ENCODE data around the gene NADK2. TPM values are rescaled to one million over a fixed set of nuclear protein-coding genes. Genes with fewer than 3 reads are reported as not detected.

Gene NADK2
- total and polyA plus RNA-seq, 9 of the 15 experiments (the other 6 are each of a cell fraction or from before 2014, with no cell fraction given), result 10.6 to 41.0 (median 24.0) TPM

DNA sequence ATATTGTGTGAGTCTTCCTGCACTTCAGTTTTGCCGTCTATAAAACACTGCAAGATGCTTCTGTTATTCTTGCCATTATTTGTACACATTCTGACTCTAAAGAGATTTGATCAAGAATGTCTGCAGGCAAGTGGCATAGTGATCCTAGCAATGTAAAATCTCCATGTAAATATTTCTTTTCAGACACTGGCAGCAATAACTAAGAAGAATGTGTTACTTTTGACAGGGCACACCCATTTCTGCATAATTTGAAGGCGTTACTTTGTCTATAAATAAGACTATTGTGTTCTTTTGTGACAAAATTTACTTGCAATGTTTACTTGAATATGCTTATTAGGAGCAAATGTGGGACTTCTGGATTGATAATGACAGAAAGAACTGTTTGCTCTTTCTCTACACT is 39.9 kb upstream of the NADK2 start (continued):
- TF ChIP-seq, protein P1, sequence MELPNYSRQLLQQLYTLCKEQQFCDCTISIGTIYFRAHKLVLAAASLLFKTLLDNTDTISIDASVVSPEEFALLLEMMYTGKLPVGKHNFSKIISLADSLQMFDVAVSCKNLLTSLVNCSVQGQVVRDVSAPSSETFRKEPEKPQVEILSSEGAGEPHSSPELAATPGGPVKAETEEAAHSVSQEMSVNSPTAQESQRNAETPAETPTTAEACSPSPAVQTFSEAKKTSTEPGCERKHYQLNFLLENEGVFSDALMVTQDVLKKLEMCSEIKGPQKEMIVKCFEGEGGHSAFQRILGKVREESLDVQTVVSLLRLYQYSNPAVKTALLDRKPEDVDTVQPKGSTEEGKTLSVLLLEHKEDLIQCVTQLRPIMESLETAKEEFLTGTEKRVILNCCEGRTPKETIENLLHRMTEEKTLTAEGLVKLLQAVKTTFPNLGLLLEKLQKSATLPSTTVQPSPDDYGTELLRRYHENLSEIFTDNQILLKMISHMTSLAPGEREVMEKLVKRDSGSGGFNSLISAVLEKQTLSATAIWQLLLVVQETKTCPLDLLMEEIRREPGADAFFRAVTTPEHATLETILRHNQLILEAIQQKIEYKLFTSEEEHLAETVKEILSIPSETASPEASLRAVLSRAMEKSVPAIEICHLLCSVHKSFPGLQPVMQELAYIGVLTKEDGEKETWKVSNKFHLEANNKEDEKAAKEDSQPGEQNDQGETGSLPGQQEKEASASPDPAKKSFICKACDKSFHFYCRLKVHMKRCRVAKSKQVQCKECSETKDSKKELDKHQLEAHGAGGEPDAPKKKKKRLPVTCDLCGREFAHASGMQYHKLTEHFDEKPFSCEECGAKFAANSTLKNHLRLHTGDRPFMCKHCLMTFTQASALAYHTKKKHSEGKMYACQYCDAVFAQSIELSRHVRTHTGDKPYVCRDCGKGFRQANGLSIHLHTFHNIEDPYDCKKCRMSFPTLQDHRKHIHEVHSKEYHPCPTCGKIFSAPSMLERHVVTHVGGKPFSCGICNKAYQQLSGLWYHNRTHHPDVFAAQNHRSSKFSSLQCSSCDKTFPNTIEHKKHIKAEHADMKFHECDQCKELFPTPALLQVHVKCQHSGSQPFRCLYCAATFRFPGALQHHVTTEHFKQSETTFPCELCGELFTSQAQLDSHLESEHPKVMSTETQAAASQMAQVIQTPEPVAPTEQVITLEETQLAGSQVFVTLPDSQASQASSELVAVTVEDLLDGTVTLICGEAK (IDR thresholded peaks at IDR 0.05), result no peak
- TF ChIP-seq, protein P1 (CRISPR knock-in tag; IDR thresholded peaks at IDR 0.05), result no peak
- TF ChIP-seq, protein P2, sequence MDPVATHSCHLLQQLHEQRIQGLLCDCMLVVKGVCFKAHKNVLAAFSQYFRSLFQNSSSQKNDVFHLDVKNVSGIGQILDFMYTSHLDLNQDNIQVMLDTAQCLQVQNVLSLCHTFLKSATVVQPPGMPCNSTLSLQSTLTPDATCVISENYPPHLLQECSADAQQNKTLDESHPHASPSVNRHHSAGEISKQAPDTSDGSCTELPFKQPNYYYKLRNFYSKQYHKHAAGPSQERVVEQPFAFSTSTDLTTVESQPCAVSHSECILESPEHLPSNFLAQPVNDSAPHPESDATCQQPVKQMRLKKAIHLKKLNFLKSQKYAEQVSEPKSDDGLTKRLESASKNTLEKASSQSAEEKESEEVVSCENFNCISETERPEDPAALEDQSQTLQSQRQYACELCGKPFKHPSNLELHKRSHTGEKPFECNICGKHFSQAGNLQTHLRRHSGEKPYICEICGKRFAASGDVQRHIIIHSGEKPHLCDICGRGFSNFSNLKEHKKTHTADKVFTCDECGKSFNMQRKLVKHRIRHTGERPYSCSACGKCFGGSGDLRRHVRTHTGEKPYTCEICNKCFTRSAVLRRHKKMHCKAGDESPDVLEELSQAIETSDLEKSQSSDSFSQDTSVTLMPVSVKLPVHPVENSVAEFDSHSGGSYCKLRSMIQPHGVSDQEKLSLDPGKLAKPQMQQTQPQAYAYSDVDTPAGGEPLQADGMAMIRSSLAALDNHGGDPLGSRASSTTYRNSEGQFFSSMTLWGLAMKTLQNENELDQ (CRISPR knock-in tag; IDR thresholded peaks at IDR 0.05; ENCODE audit: borderline replicate concordance), result no peak
- TF ChIP-seq, protein P3, sequence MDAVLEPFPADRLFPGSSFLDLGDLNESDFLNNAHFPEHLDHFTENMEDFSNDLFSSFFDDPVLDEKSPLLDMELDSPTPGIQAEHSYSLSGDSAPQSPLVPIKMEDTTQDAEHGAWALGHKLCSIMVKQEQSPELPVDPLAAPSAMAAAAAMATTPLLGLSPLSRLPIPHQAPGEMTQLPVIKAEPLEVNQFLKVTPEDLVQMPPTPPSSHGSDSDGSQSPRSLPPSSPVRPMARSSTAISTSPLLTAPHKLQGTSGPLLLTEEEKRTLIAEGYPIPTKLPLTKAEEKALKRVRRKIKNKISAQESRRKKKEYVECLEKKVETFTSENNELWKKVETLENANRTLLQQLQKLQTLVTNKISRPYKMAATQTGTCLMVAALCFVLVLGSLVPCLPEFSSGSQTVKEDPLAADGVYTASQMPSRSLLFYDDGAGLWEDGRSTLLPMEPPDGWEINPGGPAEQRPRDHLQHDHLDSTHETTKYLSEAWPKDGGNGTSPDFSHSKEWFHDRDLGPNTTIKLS (IDR thresholded peaks at IDR 0.05; ENCODE audit: borderline replicate concordance, low read depth), result no peak
- TF ChIP-seq HNRNPUL1 (IDR thresholded peaks at IDR 0.05; ENCODE audit: low read length) (no peak), ZNF165 (CRISPR knock-in tag; IDR thresholded peaks at IDR 0.05; ENCODE audit: borderline replicate concordance) (no peak), ARHGAP35 (IDR thresholded peaks at IDR 0.05; ENCODE audit: partially characterized antibody) (no peak)
- TF ChIP-seq, protein P4, sequence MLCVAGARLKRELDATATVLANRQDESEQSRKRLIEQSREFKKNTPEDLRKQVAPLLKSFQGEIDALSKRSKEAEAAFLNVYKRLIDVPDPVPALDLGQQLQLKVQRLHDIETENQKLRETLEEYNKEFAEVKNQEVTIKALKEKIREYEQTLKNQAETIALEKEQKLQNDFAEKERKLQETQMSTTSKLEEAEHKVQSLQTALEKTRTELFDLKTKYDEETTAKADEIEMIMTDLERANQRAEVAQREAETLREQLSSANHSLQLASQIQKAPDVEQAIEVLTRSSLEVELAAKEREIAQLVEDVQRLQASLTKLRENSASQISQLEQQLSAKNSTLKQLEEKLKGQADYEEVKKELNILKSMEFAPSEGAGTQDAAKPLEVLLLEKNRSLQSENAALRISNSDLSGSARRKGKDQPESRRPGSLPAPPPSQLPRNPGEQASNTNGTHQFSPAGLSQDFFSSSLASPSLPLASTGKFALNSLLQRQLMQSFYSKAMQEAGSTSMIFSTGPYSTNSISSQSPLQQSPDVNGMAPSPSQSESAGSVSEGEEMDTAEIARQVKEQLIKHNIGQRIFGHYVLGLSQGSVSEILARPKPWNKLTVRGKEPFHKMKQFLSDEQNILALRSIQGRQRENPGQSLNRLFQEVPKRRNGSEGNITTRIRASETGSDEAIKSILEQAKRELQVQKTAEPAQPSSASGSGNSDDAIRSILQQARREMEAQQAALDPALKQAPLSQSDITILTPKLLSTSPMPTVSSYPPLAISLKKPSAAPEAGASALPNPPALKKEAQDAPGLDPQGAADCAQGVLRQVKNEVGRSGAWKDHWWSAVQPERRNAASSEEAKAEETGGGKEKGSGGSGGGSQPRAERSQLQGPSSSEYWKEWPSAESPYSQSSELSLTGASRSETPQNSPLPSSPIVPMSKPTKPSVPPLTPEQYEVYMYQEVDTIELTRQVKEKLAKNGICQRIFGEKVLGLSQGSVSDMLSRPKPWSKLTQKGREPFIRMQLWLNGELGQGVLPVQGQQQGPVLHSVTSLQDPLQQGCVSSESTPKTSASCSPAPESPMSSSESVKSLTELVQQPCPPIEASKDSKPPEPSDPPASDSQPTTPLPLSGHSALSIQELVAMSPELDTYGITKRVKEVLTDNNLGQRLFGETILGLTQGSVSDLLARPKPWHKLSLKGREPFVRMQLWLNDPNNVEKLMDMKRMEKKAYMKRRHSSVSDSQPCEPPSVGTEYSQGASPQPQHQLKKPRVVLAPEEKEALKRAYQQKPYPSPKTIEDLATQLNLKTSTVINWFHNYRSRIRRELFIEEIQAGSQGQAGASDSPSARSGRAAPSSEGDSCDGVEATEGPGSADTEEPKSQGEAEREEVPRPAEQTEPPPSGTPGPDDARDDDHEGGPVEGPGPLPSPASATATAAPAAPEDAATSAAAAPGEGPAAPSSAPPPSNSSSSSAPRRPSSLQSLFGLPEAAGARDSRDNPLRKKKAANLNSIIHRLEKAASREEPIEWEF (CRISPR knock-in tag; IDR thresholded peaks at IDR 0.05), result no peak

Data from K562 (cell line).